HG02623 (cell line): Measurements from ENCODE around the gene DYRK1B.

Source experiments
- ATAC-seq: cut with Tn5 transposase; IDR thresholded peaks from one replicate; pipeline ENCODE4 v1.9.1; 2021; ENCODE audit warnings: moderate library complexity; ENCODE audit not compliant: unreplicated experiment

Gene DYRK1B

GRCh38 chr19:39832341-39833083 lies 1.4 kb downstream of the DYRK1B start:
- ATAC-seq, result no peak

GRCh38 chr19:39831679-39832078 lies 2.3 kb downstream of the DYRK1B start:
- no peak for ATAC-seq

GRCh38 chr19:39830847-39831246 lies 3.1 kb downstream of the DYRK1B start:
- ATAC-seq, result no peak

GRCh38 chr19:39830406-39830805 lies 3.6 kb downstream of the DYRK1B start:
- no peak for ATAC-seq

- no peak for ATAC-seq
These were observed 4.2 kb downstream of the DYRK1B start for GRCh38 chr19:39829702-39830275.

GRCh38 chr19:39828654-39829032 lies 5.3 kb downstream of the DYRK1B start:
- ATAC-seq, result no peak

- no peak for ATAC-seq
These were observed 5.8 kb downstream of the DYRK1B start for GRCh38 chr19:39828015-39828653.

GRCh38 chr19:39827216-39827615 lies 6.7 kb downstream of the DYRK1B start:
- ATAC-seq, result no peak

GRCh38 chr19:39826311-39826945 lies 7.5 kb downstream of the DYRK1B start:
- ATAC-seq, result no peak

- ATAC-seq, result no peak
These were observed 8.4 kb downstream of the DYRK1B start for GRCh38 chr19:39825531-39826076.

GRCh38 chr19:39825093-39825463 lies 8.9 kb downstream of the DYRK1B start:
- no peak for ATAC-seq

GRCh38 chr19:39824143-39825092 lies 9.5 kb downstream of the DYRK1B start:
- peak; percentile 83 for ATAC-seq

GRCh38 chr19:39823686-39824085 lies 10.3 kb downstream of the DYRK1B start:
- no peak for ATAC-seq

- no peak for ATAC-seq
These were observed 13.3 kb downstream of the DYRK1B start for GRCh38 chr19:39820696-39821095.

- ATAC-seq, result no peak
These were observed 14.2 kb downstream of the DYRK1B start for GRCh38 chr19:39819786-39820185.

GRCh38 chr19:39818626-39819097 lies 15.3 kb downstream of the DYRK1B start:
- ATAC-seq, result peak; percentile 63

- ATAC-seq, result no peak
These were observed 15.9 kb downstream of the DYRK1B start for GRCh38 chr19:39817888-39818561.

GRCh38 chr19:39816287-39817048 lies 17.5 kb downstream of the DYRK1B start:
- ATAC-seq, result no peak

GRCh38 chr19:39814595-39814994 lies 19.4 kb downstream of the DYRK1B start:
- no peak for ATAC-seq
